SH-SY5Y (cell line): ENCODE data around the gene CACNG4.

Source experiments
- GATA2 ChIP-seq: IDR thresholded peaks from 2 replicates; pipeline ENCODE4 v1.6.1; 2011; ENCODE audit warnings: mild to moderate bottlenecking, low read depth, low read length
- GATA3 ChIP-seq: IDR thresholded peaks from 2 replicates; pipeline ENCODE4 v1.6.1; 2011; ENCODE audit warnings: low read depth, mild to moderate bottlenecking, low read length, moderate library complexity

DNA sequence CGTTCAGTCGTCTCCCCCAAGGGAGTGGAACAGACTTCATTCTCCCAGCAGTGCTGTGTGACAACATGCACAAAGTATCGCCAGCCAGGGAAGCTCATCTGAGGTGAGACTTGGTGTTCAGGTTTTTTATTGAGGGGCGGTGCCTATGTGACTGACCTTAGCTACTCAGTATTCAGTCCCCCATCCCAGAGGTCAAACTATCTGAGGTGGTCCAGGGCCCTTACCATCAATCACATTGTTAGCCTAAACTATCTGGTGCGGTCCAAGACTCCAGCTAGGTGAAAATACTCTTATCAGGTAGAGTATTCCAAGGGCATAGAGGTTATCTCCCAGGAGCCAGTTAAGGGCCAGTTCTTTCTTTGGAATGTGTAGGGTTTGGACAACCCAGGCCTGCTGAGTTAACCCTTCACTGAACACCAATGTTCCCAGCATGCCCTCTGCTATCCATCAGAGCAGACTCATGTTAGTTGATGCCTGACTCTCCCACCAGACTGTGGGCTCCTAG, 74.4 kb downstream of the CACNG4 start:
- no peak for TF ChIP-seq GATA2
- TF ChIP-seq GATA3 = no peak
